CD4-positive, alpha-beta memory T cell (primary cell): ENCODE measurements around the gene CDH13. TPM values are rescaled to one million over a fixed set of nuclear protein-coding genes. Genes with fewer than 3 reads are reported as not detected.

ENCODE experiments used
- CTCF ChIA-PET: fragments of 350-600 bp; sonication (Branson Sonifier 250); formaldehyde crosslinking; loops from one replicate; lab custom pipeline; 2021; ENCODE audit warnings: inconsistent platforms; ENCODE audit not compliant: partially characterized antibody; lab: Charles Lee
- POLR2A ChIA-PET: fragments of 350-600 bp; sonication (Branson Sonifier 250); formaldehyde crosslinking; loops from one replicate; lab custom pipeline; 2021; ENCODE audit not compliant: partially characterized antibody; lab: Charles Lee
- DNase-seq, 5 donors: peaks; one replicate each; pipeline versions ENCODE4 v3.0.0 to v3.0.0-alpha.2; 2020 to 2022; ENCODE audit warnings: mixed read lengths in 1 of 5
- H3K27ac ChIP-seq: one replicate; pipeline ENCODE4 v1.7.0; 2013; ENCODE audit warnings: low read depth, low read length
- H3K27me3 ChIP-seq: 2 replicates; pipeline ENCODE4 v1.7.0; 2013; ENCODE audit warnings: mild to moderate bottlenecking, low read length, moderate library complexity; ENCODE audit not compliant: insufficient read depth
- H3K36me3 ChIP-seq: 2 replicates; pipeline ENCODE4 v1.7.0; 2013; ENCODE audit warnings: mild to moderate bottlenecking, low read length, moderate library complexity; ENCODE audit not compliant: insufficient read depth
- H3K4me1 ChIP-seq: 2 replicates; pipeline ENCODE4 v1.7.0; 2013; ENCODE audit warnings: mild to moderate bottlenecking, low read length, moderate library complexity; ENCODE audit not compliant: insufficient read depth
- H3K4me3 ChIP-seq, 2 donors: one replicate each; pipeline ENCODE4 v1.7.0; 2013; ENCODE audit warnings: low read length in 2 of 2, mild to moderate bottlenecking in 1 of 2
- H3K9me3 ChIP-seq, 2 donors: one replicate each; pipeline ENCODE4 v1.7.0; 2013; ENCODE audit warnings: low read length in 2 of 2, control low read depth in 1 of 2; ENCODE audit not compliant: control insufficient read depth in 1 of 2
- H3K27ac Mint-ChIP-seq, 7 donors: one replicate each; pipeline ENCODE4 v1.8.0; 2020 to 2021; ENCODE audit warnings: mixed read lengths in 7 of 7, mild to moderate bottlenecking in 6 of 7, inconsistent platforms in 3 of 7, moderate library complexity in 3 of 7
- H3K27me3 Mint-ChIP-seq, 2 donors: one replicate each; pipeline ENCODE4 v1.8.0; 2020 to 2021; ENCODE audit warnings: mixed read lengths in 2 of 2
- H3K36me3 Mint-ChIP-seq, 2 donors: one replicate each; pipeline ENCODE4 v1.8.0; 2020 to 2021; ENCODE audit warnings: mixed read lengths in 2 of 2, inconsistent platforms in 1 of 2, mild to moderate bottlenecking in 1 of 2
- H3K4me1 Mint-ChIP-seq, 4 donors: one replicate each; pipeline ENCODE4 v1.8.0; 2020 to 2021; ENCODE audit warnings: mixed read lengths in 4 of 4, mild to moderate bottlenecking in 1 of 4
- H3K4me3 Mint-ChIP-seq, 8 donors: one replicate each; pipeline ENCODE4 v1.8.0; 2020 to 2021; ENCODE audit warnings: mixed read lengths in 8 of 8, mild to moderate bottlenecking in 7 of 8, moderate library complexity in 6 of 8, inconsistent platforms in 3 of 8
- H3K9me3 Mint-ChIP-seq, 8 donors: one replicate each; pipeline ENCODE4 v1.8.0; 2020 to 2021; ENCODE audit warnings: mixed read lengths in 8 of 8, mild to moderate bottlenecking in 5 of 8, inconsistent platforms in 3 of 8, moderate library complexity in 1 of 8
- intact Hi-C: fragments of 100-400 bp; cut with micrococcal nuclease; formaldehyde crosslinking; loops from one replicate; pipeline ENCODE4 v1.15.1; 2023
- polyA plus RNA-seq, 2 donors: library from polyadenylated mRNA; unstranded; fragments of 300-500 nt; fragmentation: Illumina TruSeq; gene quantifications; one replicate each; pipeline ENCODE4 v1.2.3, GENCODE V29; 2021
- total RNA-seq, 2 experiments: library from RNA; stranded (reverse); gene quantifications; one replicate each; pipeline ENCODE4 v1.2.3, GENCODE V29; 2021

The CDH13 gene
- total and polyA plus RNA-seq, 4 experiments from 2014 or later: not detected

GRCh38 chr16:83205896-83206295 is 579.1 kb downstream of the CDH13 start:
- CTCF ChIA-PET: interaction anchor here (0.7 kb wide), 1 partner anchor 9 kb away, joined by 4 read pairs; no protein-coding TSS in a partner anchor
- peaks cover 0 to 3% (median 0%) of the 10 kb centered on the region in 8 donors for H3K9me3 Mint-ChIP-seq
- intact Hi-C loops: no loop called here
- no peak overlapping the region for H3K27ac Mint-ChIP-seq
- no peaks in the 10 kb centered on the region for H3K4me1 ChIP-seq
- POLR2A ChIA-PET: no interaction called here
- no peaks in the 10 kb centered on the region for H3K4me1 Mint-ChIP-seq
- no peaks in the 10 kb centered on the region for H3K9me3 ChIP-seq
- H3K36me3 Mint-ChIP-seq: no peaks in the 10 kb centered on the region
- H3K36me3 ChIP-seq: no peaks in the 10 kb centered on the region
- H3K27me3 Mint-ChIP-seq: peaks cover 2 to 5% of the 10 kb centered on the region in 2 donors
- no peak overlapping the region for H3K4me3 ChIP-seq
- no peak overlapping the region for H3K27ac ChIP-seq
- no peak for DNase-seq
- no peaks in the 10 kb centered on the region for H3K27me3 ChIP-seq
- no peak overlapping the region for H3K4me3 Mint-ChIP-seq

GRCh38 chr16:83206426-83206825 is 579.7 kb downstream of the CDH13 start:
- peaks cover 0 to 2% (median 0%) of the 10 kb centered on the region in 8 donors for H3K9me3 Mint-ChIP-seq
- no peaks in the 10 kb centered on the region for H3K4me1 Mint-ChIP-seq
- DNase-seq: no peak
- peaks cover 2% of the 10 kb centered on the region in 2 donors for H3K27me3 Mint-ChIP-seq
- no peaks in the 10 kb centered on the region for H3K9me3 ChIP-seq
- H3K27me3 ChIP-seq: no peaks in the 10 kb centered on the region
- no peak overlapping the region for H3K27ac ChIP-seq
- ChIA-PET POLR2A (no interaction called here), CTCF (no interaction called here)
- H3K36me3 Mint-ChIP-seq: no peaks in the 10 kb centered on the region
- no peak overlapping the region for H3K4me3 Mint-ChIP-seq
- H3K4me1 ChIP-seq: no peaks in the 10 kb centered on the region
- H3K36me3 ChIP-seq: no peaks in the 10 kb centered on the region
- intact Hi-C loops: no loop called here
- no peak overlapping the region for H3K27ac Mint-ChIP-seq
- no peak overlapping the region for H3K4me3 ChIP-seq

- no peaks in the 10 kb centered on the region for H3K36me3 Mint-ChIP-seq
- no peak for DNase-seq
Observed at GRCh38 chr16:83211711-83212110, 584.9 kb downstream of the CDH13 start.

GRCh38 chr16:83212301-83212841 is 585.6 kb downstream of the CDH13 start:
- H3K27ac ChIP-seq: no peak overlapping the region
- Mint-ChIP-seq H3K27me3 (peaks cover 0 to 2% of the 10 kb centered on the region in 2 donors), H3K4me3 (no peak overlapping the region), H3K27ac (no peak overlapping the region), H3K36me3 (no peaks in the 10 kb centered on the region), H3K9me3 (peaks cover 0 to 7% (median 1%) of the 10 kb centered on the region in 8 donors), H3K4me1 (no peaks in the 10 kb centered on the region)
- no peaks in the 10 kb centered on the region for H3K27me3 ChIP-seq
- POLR2A ChIA-PET: no interaction called here
- no peaks in the 10 kb centered on the region for H3K9me3 ChIP-seq
- H3K4me1 ChIP-seq: no peaks in the 10 kb centered on the region
- no peaks in the 10 kb centered on the region for H3K36me3 ChIP-seq
- no peak overlapping the region for H3K4me3 ChIP-seq
- CTCF ChIA-PET: interaction anchor here (3.0 kb wide), 1 partner anchor 949 kb away, joined by 15 read pairs; no protein-coding TSS in a partner anchor
- no peak for DNase-seq
- intact Hi-C loops: no loop called here

More at GRCh38 chr16:83211711-83212110, 584.9 kb downstream of the CDH13 start:
- Histone ChIP-seq H3K4me3 (no peak overlapping the region), H3K27ac (no peak overlapping the region), H3K36me3 (no peaks in the 10 kb centered on the region), H3K27me3 (no peaks in the 10 kb centered on the region), H3K4me1 (no peaks in the 10 kb centered on the region), H3K9me3 (no peaks in the 10 kb centered on the region)
- CTCF ChIA-PET: interaction anchor here (3.0 kb wide), 1 partner anchor 948 kb away, joined by 15 read pairs; no protein-coding TSS in a partner anchor
- intact Hi-C loops: no loop called here
- Mint-ChIP-seq H3K4me1 (no peaks in the 10 kb centered on the region), H3K9me3 (peaks cover 0 to 7% (median 1%) of the 10 kb centered on the region in 8 donors), H3K27ac (no peak overlapping the region), H3K4me3 (no peak overlapping the region), H3K27me3 (peaks cover 0 to 2% of the 10 kb centered on the region in 2 donors)
- POLR2A ChIA-PET: no interaction called here

- CTCF ChIA-PET: interaction anchor here (0.7 to 2.4 kb wide), 5 partner anchors 9 to 951 kb away, joined by 3 to 18 read pairs (median 4); no protein-coding TSS in a partner anchor
- peaks cover 0 to 2% of the 10 kb centered on the region in 2 donors for H3K27me3 Mint-ChIP-seq
Observed at GRCh38 chr16:83214671-83215070, 587.9 kb downstream of the CDH13 start.

GRCh38 chr16:83215406-83216001 is 588.7 kb downstream of the CDH13 start:
- Histone ChIP-seq H3K36me3 (no peaks in the 10 kb centered on the region), H3K27me3 (no peaks in the 10 kb centered on the region), H3K27ac (no peak overlapping the region), H3K4me3 (no peak overlapping the region), H3K4me1 (no peaks in the 10 kb centered on the region), H3K9me3 (no peaks in the 10 kb centered on the region)
- CTCF ChIA-PET: interaction anchor here (1.3 to 2.4 kb wide), 3 partner anchors 10 to 952 kb away, joined by 4 to 18 read pairs (median 5); no protein-coding TSS in a partner anchor
- Mint-ChIP-seq H3K4me1 (no peaks in the 10 kb centered on the region), H3K36me3 (no peaks in the 10 kb centered on the region), H3K27ac (no peak overlapping the region), H3K27me3 (no peaks in the 10 kb centered on the region), H3K9me3 (peaks cover 0 to 7% (median 1%) of the 10 kb centered on the region in 8 donors), H3K4me3 (no peak overlapping the region)
- POLR2A ChIA-PET: no interaction called here
- intact Hi-C loops: loop anchor here (5.0 kb wide), 1 partner anchor 583 kb away; no protein-coding TSS in a partner anchor
- DNase-seq: peak in 4 of 5 donors; percentile 6 to 34 (median 13)

More at GRCh38 chr16:83214671-83215070, 587.9 kb downstream of the CDH13 start:
- Mint-ChIP-seq H3K36me3 (no peaks in the 10 kb centered on the region), H3K4me3 (no peak overlapping the region), H3K9me3 (peaks cover 0 to 7% (median 1%) of the 10 kb centered on the region in 8 donors), H3K27ac (no peak overlapping the region), H3K4me1 (no peaks in the 10 kb centered on the region)
- Histone ChIP-seq H3K27me3 (no peaks in the 10 kb centered on the region), H3K4me1 (no peaks in the 10 kb centered on the region), H3K4me3 (no peak overlapping the region), H3K9me3 (no peaks in the 10 kb centered on the region), H3K36me3 (no peaks in the 10 kb centered on the region), H3K27ac (no peak overlapping the region)
- intact Hi-C loops: loop anchor here (5.0 kb wide), 1 partner anchor 582 kb away; no protein-coding TSS in a partner anchor
- no peak for DNase-seq
- POLR2A ChIA-PET: no interaction called here

- Mint-ChIP-seq H3K36me3 (no peaks in the 10 kb centered on the region), H3K9me3 (peaks cover 0 to 7% (median 0%) of the 10 kb centered on the region in 8 donors), H3K4me3 (no peak overlapping the region), H3K27me3 (peaks cover 0 to 6% of the 10 kb centered on the region in 2 donors), H3K27ac (no peak overlapping the region), H3K4me1 (no peaks in the 10 kb centered on the region)
- Histone ChIP-seq H3K4me3 (no peak overlapping the region), H3K27me3 (no peaks in the 10 kb centered on the region), H3K4me1 (no peaks in the 10 kb centered on the region), H3K36me3 (no peaks in the 10 kb centered on the region), H3K27ac (no peak overlapping the region), H3K9me3 (no peaks in the 10 kb centered on the region)
- POLR2A ChIA-PET: no interaction called here
- no peak for DNase-seq
- intact Hi-C loops: loop anchor here (5.0 kb wide), 1 partner anchor 587 kb away; no protein-coding TSS in a partner anchor
- CTCF ChIA-PET: no interaction called here
Observed at GRCh38 chr16:83219285-83219684, 592.5 kb downstream of the CDH13 start.
